Thyroid gland (tissue), 4 donors: ENCODE results near the gene KHDC1L. TPM values are rescaled to one million over a fixed set of nuclear protein-coding genes. Genes with fewer than 3 reads are reported as not detected.

Source experiments
- DNase-seq, 2 donors: peaks; one replicate each; pipeline ENCODE4 v3.0.0-alpha.2; 2019
- H3K27ac ChIP-seq, 3 donors: fragments of 200-600 bp; sonication (generic); 1 replicate in 2 of 3; 2 replicates in 1 of 3; pipeline ENCODE4 v1.5.1; 2016 to 2019; ENCODE audit warnings: mild to moderate bottlenecking in 1 of 3, moderate library complexity in 1 of 3
- H3K27me3 ChIP-seq: fragments of 200-600 bp; sonication (generic); one replicate; pipeline ENCODE4 v1.5.1; 2019
- H3K36me3 ChIP-seq, 2 donors: fragments of 200-600 bp; sonication (generic); one replicate each; pipeline ENCODE4 v1.5.1; 2016 to 2019
- H3K4me1 ChIP-seq, 2 donors: fragments of 200-600 bp; sonication (generic); one replicate each; pipeline ENCODE4 v1.5.1; 2017 to 2019
- H3K4me3 ChIP-seq, 3 donors: fragments of 200-600 bp; sonication (generic); replicated peaks in 1 of 3; 1 replicate in 2 of 3; 2 replicates in 1 of 3; pipeline ENCODE4 v1.5.1; 2016; ENCODE audit warnings: mild to moderate bottlenecking in 1 of 3
- H3K9me3 ChIP-seq: fragments of 200-600 bp; sonication (generic); one replicate; pipeline ENCODE4 v1.5.1; 2017
- POLR2A ChIP-seq, 2 donors: fragments of 450-650 bp; IDR thresholded peaks; one replicate each; pipeline ENCODE4 v1.6.1; 2017; ENCODE audit warnings: antibody characterized with exemption in 2 of 2, mild to moderate bottlenecking in 2 of 2, moderate library complexity in 1 of 2
- WGBS, 2 donors: methylation state at CpG; one replicate each; pipeline ENCODE4 v1.1.5; 2017; 5-methylcytosine and 5-hydroxymethylcytosine counted together
- intact Hi-C: fragments of 100-400 bp; cut with DNase I; formaldehyde crosslinking; loops from one replicate; pipeline ENCODE4 v1.15.1; 2023
- total RNA-seq, 4 donors: library from RNA; depleted of rRNA; stranded (reverse); fragments of >200 nt; gene quantifications; one replicate each; pipeline ENCODE4 v1.2.3, GENCODE V29; 2016
- TF ChIP-seq, protein P1 (sequence below), 6 experiments: fragments of 200-600 bp in 3 of 6; fragments of 450-650 bp in 3 of 6; sonication (generic) in 3 of 6; IDR thresholded peaks; one replicate each; pipeline ENCODE4 v1.5.1; 2016 to 2019; ENCODE audit warnings: antibody characterized with exemption in 6 of 6, mild to moderate bottlenecking in 2 of 6, inconsistent platforms in 1 of 6, moderate library complexity in 1 of 6

KHDC1L gene
- total RNA-seq, 4 donors from 2014 or later = not detected

DNA sequence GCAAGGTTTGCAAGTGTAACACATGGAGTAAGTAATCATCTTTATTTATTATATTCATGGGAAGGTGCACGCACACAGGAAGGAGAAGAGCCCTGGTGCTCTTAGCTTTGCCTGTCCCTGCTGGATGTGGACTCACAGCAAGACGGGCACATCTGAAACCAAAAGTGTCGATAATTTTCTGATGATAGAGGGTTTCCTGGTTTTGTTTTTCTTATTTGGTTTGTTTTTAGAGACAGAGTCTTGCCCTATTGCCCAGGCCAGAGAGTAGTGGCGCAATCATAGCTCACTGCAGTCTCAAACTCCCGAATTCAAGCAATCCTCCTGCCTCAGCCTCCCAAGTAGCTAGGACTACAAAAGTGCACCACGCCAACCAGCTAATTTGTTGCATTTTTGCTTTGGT, 7.8 kb upstream of the KHDC1L start:
- no peak for DNase-seq
- Histone ChIP-seq H3K27ac (no peak overlapping the region), H3K27me3 (no peaks in the 10 kb centered on the region), H3K9me3 (no peaks in the 10 kb centered on the region), H3K4me1 (no peaks in the 10 kb centered on the region), H3K4me3 (no peak overlapping the region), H3K36me3 (no peaks in the 10 kb centered on the region)
- 84 to 89% methylated on average over 6 of the region's 6 CpGs for WGBS, 2 donors
- intact Hi-C loops = no loop called here
- TF ChIP-seq POLR2A (IDR thresholded peaks at IDR 0.05) = no peak
- TF ChIP-seq, protein P1, sequence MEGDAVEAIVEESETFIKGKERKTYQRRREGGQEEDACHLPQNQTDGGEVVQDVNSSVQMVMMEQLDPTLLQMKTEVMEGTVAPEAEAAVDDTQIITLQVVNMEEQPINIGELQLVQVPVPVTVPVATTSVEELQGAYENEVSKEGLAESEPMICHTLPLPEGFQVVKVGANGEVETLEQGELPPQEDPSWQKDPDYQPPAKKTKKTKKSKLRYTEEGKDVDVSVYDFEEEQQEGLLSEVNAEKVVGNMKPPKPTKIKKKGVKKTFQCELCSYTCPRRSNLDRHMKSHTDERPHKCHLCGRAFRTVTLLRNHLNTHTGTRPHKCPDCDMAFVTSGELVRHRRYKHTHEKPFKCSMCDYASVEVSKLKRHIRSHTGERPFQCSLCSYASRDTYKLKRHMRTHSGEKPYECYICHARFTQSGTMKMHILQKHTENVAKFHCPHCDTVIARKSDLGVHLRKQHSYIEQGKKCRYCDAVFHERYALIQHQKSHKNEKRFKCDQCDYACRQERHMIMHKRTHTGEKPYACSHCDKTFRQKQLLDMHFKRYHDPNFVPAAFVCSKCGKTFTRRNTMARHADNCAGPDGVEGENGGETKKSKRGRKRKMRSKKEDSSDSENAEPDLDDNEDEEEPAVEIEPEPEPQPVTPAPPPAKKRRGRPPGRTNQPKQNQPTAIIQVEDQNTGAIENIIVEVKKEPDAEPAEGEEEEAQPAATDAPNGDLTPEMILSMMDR (IDR thresholded peaks at IDR 0.05) = no peak

DNA sequence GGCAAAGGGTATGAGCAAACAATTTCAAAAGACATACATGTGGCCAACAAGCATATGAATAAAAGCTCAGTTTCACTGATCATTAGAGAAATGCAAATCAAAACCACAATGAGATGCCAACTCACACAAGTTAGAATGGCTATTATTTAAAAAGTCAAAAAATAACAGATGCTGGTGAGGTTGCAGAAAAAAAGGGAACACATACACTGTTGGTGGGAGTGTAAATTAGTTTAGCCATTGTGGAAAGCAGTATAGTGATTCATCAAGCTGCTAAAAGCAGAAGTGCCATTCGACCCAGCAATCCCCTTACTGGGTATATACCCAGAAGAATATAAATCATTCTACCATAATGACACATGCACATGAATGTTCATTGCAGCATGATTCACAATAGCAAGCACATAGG, 6.7 kb upstream of the KHDC1L start:
- Histone ChIP-seq H3K27me3 (no peaks in the 10 kb centered on the region), H3K36me3 (no peaks in the 10 kb centered on the region), H3K4me3 (no peak overlapping the region), H3K4me1 (no peaks in the 10 kb centered on the region), H3K27ac (no peak overlapping the region), H3K9me3 (no peaks in the 10 kb centered on the region)
- DNase-seq = no peak
- intact Hi-C loops = no loop called here
- no peak for TF ChIP-seq POLR2A (IDR thresholded peaks at IDR 0.05)
- TF ChIP-seq, protein P1 (IDR thresholded peaks at IDR 0.05) = no peak
- WGBS, 2 donors = 68 to 74% methylated on average over 1 of the region's 1 CpG

DNA sequence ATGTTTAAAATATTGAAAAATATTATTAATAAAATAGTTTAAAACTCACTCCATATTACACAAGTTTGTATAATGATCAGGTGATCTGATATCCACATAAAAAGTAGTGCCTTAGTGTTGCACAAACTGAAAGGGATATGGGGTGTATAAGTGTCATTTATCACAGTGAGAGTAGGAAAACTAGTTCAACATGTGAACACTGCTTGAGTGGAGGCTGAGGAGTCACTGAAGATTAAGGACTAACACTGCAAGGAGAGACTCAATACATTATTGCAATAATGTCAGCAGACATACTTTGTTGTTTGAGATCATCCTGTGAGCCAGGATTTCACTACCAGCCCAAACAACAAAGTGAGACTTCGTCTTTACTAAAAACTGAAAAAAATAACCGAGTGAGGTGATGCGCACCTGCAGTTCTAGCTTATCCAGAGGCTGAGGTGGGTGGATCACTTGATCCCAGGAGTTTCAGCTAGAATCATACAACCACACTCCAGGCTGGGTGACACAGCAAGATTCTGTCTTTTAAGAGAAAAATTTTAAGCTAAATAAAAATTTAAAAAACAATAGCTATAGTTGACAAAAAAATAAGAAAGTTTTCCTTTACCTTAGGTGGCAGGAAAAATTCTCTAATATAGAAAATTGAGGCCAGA, 2.4 kb upstream of the KHDC1L start:
- Histone ChIP-seq H3K9me3 (no peaks in the 10 kb centered on the region), H3K36me3 (no peaks in the 10 kb centered on the region), H3K4me3 (no peak overlapping the region), H3K27ac (no peak overlapping the region), H3K27me3 (no peaks in the 10 kb centered on the region), H3K4me1 (no peaks in the 10 kb centered on the region)
- DNase-seq = no peak
- WGBS, 2 donors = 88 to 91% methylated on average over 3 of the region's 3 CpGs
- intact Hi-C loops = no loop called here
- no peak for TF ChIP-seq POLR2A (IDR thresholded peaks at IDR 0.05)
- TF ChIP-seq, protein P1 (IDR thresholded peaks at IDR 0.05) = no peak

DNA sequence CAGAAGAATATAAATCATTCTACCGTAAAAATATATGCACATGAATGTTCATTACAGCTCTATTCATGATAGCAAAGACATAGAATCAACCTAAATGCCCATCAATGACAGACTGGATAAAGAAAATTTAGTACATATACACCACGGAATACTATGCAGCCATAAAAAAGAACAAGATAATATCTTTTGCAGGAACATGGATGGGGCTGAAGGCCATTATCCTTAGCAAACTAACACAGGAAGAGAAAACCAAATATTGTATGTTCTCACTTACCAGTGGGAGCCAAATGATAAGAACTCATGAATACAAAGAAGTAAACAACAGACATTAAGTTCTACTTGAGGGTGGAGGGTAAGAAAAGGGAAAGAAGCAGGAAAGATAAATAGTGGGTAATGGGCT, 8.4 kb downstream of the KHDC1L start:
- H3K27ac ChIP-seq = no peak overlapping the region
- H3K9me3 ChIP-seq = no peaks in the 10 kb centered on the region
- no peaks in the 10 kb centered on the region for H3K27me3 ChIP-seq
- H3K4me1 ChIP-seq = no peaks in the 10 kb centered on the region
- no peak for DNase-seq
- intact Hi-C loops = no loop called here
- no peaks in the 10 kb centered on the region for H3K36me3 ChIP-seq
- 96 to 98% methylated on average over 2 of the region's 2 CpGs for WGBS, 2 donors
- no peak overlapping the region for H3K4me3 ChIP-seq
- TF ChIP-seq, protein P1 (IDR thresholded peaks at IDR 0.05) = no peak

DNA sequence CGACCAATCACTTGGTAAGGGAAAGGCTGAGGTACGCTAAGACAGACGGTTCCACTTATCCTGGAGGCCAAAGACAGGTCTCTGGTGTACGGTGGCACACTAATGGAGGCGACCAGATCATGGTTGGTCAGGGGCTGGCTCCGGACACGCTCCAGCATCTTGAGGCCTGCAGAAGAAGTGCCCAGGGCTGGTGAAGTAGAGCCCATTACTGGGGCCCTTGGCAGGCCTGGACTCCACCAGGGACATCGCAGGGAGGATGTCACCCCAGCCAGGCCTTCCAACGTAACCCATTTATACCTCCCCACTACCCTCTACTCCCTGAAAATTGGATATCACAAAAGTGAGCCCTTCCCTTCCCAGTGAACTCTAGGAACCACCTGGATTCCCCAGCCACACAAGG, 16.2 kb downstream of the KHDC1L start:
- no peaks in the 10 kb centered on the region for H3K9me3 ChIP-seq
- TF ChIP-seq POLR2A (IDR thresholded peaks at IDR 0.05) = no peak
- TF ChIP-seq, protein P1 (IDR thresholded peaks at IDR 0.05) = no peak

More for the DNA sequence above, 16.2 kb downstream of the KHDC1L start:
- 65 to 80% methylated on average over 9 of the region's 9 CpGs for WGBS, 2 donors
- Histone ChIP-seq H3K27me3 (no peaks in the 10 kb centered on the region), H3K36me3 (no peaks in the 10 kb centered on the region), H3K27ac (no peak overlapping the region), H3K4me3 (no peak overlapping the region), H3K4me1 (no peaks in the 10 kb centered on the region)
- intact Hi-C loops = no loop called here
- no peak for DNase-seq
